HepG2 (cell line): ENCODE measurements around the gene GRM5. TPM values are rescaled to one million over a fixed set of nuclear protein-coding genes. Genes with fewer than 3 reads are reported as not detected.
A peak's percentile ranks its signal among the peaks of the same experiment; 100 is the strongest.

Source experiments
- ATAC-seq: fragments of 200-7000 bp; cut with Tn5 transposase; 3 replicates; pipeline ENCODE4 v1.9.1; 2020; ENCODE audit warnings: mild to moderate bottlenecking, moderate library complexity
- BruUV-seq: library from RNA; stranded (reverse); fragments of 400-500 nt; replicated peaks from 2 replicates; lab custom pipeline; 2021; lab: Mats Ljungman, UMichigan
- CTCF ChIA-PET: fragments of 300-600 bp; formaldehyde crosslinking; extraction: SDS; loops from one replicate; lab custom pipeline; 2021; ENCODE audit warnings: low total read pairs, inconsistent platforms, low intra/inter-chr PET ratio; lab: Yijun Ruan, JAX
- POLR2A ChIA-PET: fragments of 350-600 bp; sonication (Branson Sonifier 250); formaldehyde crosslinking; loops from one replicate; lab custom pipeline; 2020; ENCODE audit warnings: antibody characterized with exemption, inconsistent platforms; lab: Yijun Ruan, JAX
- DNase-seq: peaks from one replicate; pipeline ENCODE4 v3.0.0-alpha.2; 2015; ENCODE audit warnings: low spot score
- FAIRE-seq: peaks from 3 replicates; lab custom pipeline; 2011; peaks lifted over from hg19 to GRCh38; lab: Jason Lieb, UNC
- H2AFZ ChIP-seq: one replicate; pipeline ENCODE4 v1.6.1; 2011; ENCODE audit warnings: low read length, inconsistent platforms
- H3K27ac ChIP-seq: fragments of 300-600 bp; 3 replicates; pipeline ENCODE4 v1.8.0; 2011; ENCODE audit warnings: mixed run types, mild to moderate bottlenecking, mixed read lengths, low read length, inconsistent platforms; ENCODE audit not compliant: insufficient read depth; ENCODE audit errors: extremely low read length
- H3K27me3 ChIP-seq, 2 experiments: fragments of 200-600 bp in 1 of 2; 2 replicates in 1 of 2; 3 replicates in 1 of 2; pipeline versions ENCODE4 v1.6.0 to v1.8.0; 2011; ENCODE audit warnings: low read length in 2 of 2, mild to moderate bottlenecking in 2 of 2, moderate library complexity in 2 of 2, inconsistent platforms in 1 of 2; ENCODE audit not compliant: insufficient read depth in 2 of 2, control insufficient read depth in 1 of 2
- H3K36me3 ChIP-seq, 2 experiments: fragments of 200-600 bp in 1 of 2; replicated peaks in 1 of 2; 2 replicates in 1 of 2; 3 replicates in 1 of 2; pipeline versions ENCODE4 v1.5.1 to v1.8.0; 2011; ENCODE audit warnings: low read length in 2 of 2, inconsistent platforms in 1 of 2; ENCODE audit not compliant: insufficient read depth in 2 of 2, control insufficient read depth in 1 of 2
- H3K4me1 ChIP-seq: 2 replicates; pipeline ENCODE4 v1.5.1; 2012; ENCODE audit warnings: low read length, inconsistent platforms; ENCODE audit not compliant: insufficient read depth
- H3K4me2 ChIP-seq: 2 replicates; pipeline ENCODE4 v1.6.0; 2011; ENCODE audit warnings: low read depth, low read length, inconsistent platforms
- H3K4me3 ChIP-seq, 3 experiments: fragments of 200-600 bp in 1 of 3; sonication (generic), shearing (Covaris generic) in 1 of 3; replicated peaks in 1 of 3; 2 replicates each; pipeline ENCODE4 v1.5.1; 2011 to 2016; ENCODE audit warnings: low read length in 3 of 3, inconsistent platforms in 2 of 3, low read depth in 2 of 3, mild to moderate bottlenecking in 2 of 3, control low read depth in 1 of 3, mixed read lengths in 1 of 3; ENCODE audit not compliant: insufficient read depth in 1 of 3
- H3K79me2 ChIP-seq: one replicate; pipeline ENCODE4 v1.6.1; 2011; ENCODE audit warnings: low read length, inconsistent platforms; ENCODE audit not compliant: insufficient read depth
- H3K9ac ChIP-seq: 2 replicates; pipeline ENCODE4 v1.6.0; 2011; ENCODE audit warnings: mild to moderate bottlenecking, low read depth, low read length, inconsistent platforms; ENCODE audit not compliant: insufficient read depth
- H3K9me3 ChIP-seq: 2 replicates; pipeline ENCODE4 v1.5.1; 2012; ENCODE audit warnings: mild to moderate bottlenecking, low read length
- H4K20me1 ChIP-seq: 2 replicates; pipeline ENCODE4 v1.6.0; 2011; ENCODE audit warnings: inconsistent platforms, mild to moderate bottlenecking, low read length, moderate library complexity; ENCODE audit not compliant: insufficient read depth
- FOXA3 ChIP-seq: IDR thresholded peaks from 2 replicates; pipeline ENCODE4 v1.6.1; 2016; ENCODE audit warnings: missing genetic modification reagents, missing compliant biosample characterization
- GRHL1 ChIP-seq: sonication (generic); formaldehyde crosslinking; conservative IDR thresholded peaks from 2 replicates; pipeline ENCODE4 v1.8.0; 2022; ENCODE audit warnings: missing genetic modification reagents
- HIVEP1 ChIP-seq: sonication (generic); formaldehyde crosslinking; IDR thresholded peaks from 2 replicates; pipeline ENCODE4 v1.4.0; 2020; ENCODE audit warnings: mild to moderate bottlenecking, missing genetic modification reagents
- KDM2A ChIP-seq: sonication (generic); formaldehyde crosslinking; IDR thresholded peaks from 2 replicates; pipeline ENCODE4 v1.4.0; 2020; ENCODE audit warnings: low read depth, missing genetic modification reagents, borderline replicate concordance
- MIER2 ChIP-seq: IDR thresholded peaks from 2 replicates; pipeline ENCODE4 v1.6.1; 2016; ENCODE audit warnings: missing biosample characterization, missing genetic modification reagents
- ZNF572 ChIP-seq: sonication (generic); formaldehyde crosslinking; IDR thresholded peaks from 2 replicates; pipeline ENCODE4 v1.5.1; 2020; ENCODE audit warnings: mild to moderate bottlenecking, missing genetic modification reagents
- WGBS: methylation state at CpG from one replicate; pipeline ENCODE4 v1.1.6; 2017; ENCODE audit warnings: low lambda C conversion rate; 5-methylcytosine and 5-hydroxymethylcytosine counted together
- in situ Hi-C: cut with HindIII; loops from 2 replicates; pipeline ENCODE4 v1.10.0; 2017; ENCODE audit warnings: low pct_unique_long_range_greater_than_20kb; ENCODE audit not compliant: extremely low pct_ligation_motif_present
- intact Hi-C: fragments of 100-400 bp; cut with micrococcal nuclease; formaldehyde crosslinking; loops from one replicate; pipeline ENCODE4 v1.10.0; 2022; ENCODE audit not compliant: unreplicated experiment
- polyA plus RNA-seq, 8 experiments: library from polyadenylated mRNA; depleted of rRNA in 3 of 8; stranded (reverse) in 7 of 8; unstranded in 1 of 8; fragments of >200 nt; fragmentation: Illumina TruSeq in 4 of 8; extraction: Trizol in 4 of 8; gene quantifications; 2 replicates each; pipeline versions ENCODE4 v1.2.1 to v1.2.3, GENCODE V29; 2011 to 2016; ENCODE audit warnings: low read depth in 4 of 8, missing spikeins in 1 of 8, mixed read lengths in 1 of 8; ENCODE audit not compliant: insufficient read depth in 1 of 8
- total RNA-seq, 5 experiments: library from RNA; depleted of rRNA; stranded (reverse); fragments of >200 nt; fragmentation: Illumina TruSeq; extraction: Trizol; gene quantifications; 2 replicates each; pipeline ENCODE4 v1.2.3, GENCODE V29; 2016; ENCODE audit warnings: low read depth in 1 of 5
- TF ChIP-seq, protein P1 (sequence below), 2 experiments: IDR thresholded peaks; 2 replicates each; pipeline ENCODE4 v1.6.1; 2011 to 2012; ENCODE audit warnings: low read length in 2 of 2, borderline replicate concordance in 1 of 2, low read depth in 1 of 2, mild to moderate bottlenecking in 1 of 2, moderate library complexity in 1 of 2
- TF ChIP-seq, protein P2 (sequence below): sonication (generic); formaldehyde crosslinking; IDR thresholded peaks from 2 replicates; pipeline ENCODE4 v1.5.0; 2020; ENCODE audit warnings: mild to moderate bottlenecking, missing genetic modification reagents

Gene GRM5
- total and polyA plus RNA-seq, 2 of the 13 experiments (the other 11 are each of a cell fraction or from before 2014, with no cell fraction given) = not detected

- no peaks in the 10 kb centered on the region for H3K27me3 ChIP-seq
- intact Hi-C loops (no loop called here), in situ Hi-C loops (no loop called here)
- no peak overlapping the region for H3K27ac ChIP-seq
- FAIRE-seq (no peak), DNase-seq (no peak), ATAC-seq (no peak)
- H3K79me2 ChIP-seq = no peaks in the 10 kb centered on the region
- TF ChIP-seq MIER2 (CRISPR knock-in tag) (0 out of 2 replicates have a peak, but pooled peaks have one; percentile 56), KDM2A (CRISPR knock-in tag) (no peak)
- TF ChIP-seq, protein P1, sequence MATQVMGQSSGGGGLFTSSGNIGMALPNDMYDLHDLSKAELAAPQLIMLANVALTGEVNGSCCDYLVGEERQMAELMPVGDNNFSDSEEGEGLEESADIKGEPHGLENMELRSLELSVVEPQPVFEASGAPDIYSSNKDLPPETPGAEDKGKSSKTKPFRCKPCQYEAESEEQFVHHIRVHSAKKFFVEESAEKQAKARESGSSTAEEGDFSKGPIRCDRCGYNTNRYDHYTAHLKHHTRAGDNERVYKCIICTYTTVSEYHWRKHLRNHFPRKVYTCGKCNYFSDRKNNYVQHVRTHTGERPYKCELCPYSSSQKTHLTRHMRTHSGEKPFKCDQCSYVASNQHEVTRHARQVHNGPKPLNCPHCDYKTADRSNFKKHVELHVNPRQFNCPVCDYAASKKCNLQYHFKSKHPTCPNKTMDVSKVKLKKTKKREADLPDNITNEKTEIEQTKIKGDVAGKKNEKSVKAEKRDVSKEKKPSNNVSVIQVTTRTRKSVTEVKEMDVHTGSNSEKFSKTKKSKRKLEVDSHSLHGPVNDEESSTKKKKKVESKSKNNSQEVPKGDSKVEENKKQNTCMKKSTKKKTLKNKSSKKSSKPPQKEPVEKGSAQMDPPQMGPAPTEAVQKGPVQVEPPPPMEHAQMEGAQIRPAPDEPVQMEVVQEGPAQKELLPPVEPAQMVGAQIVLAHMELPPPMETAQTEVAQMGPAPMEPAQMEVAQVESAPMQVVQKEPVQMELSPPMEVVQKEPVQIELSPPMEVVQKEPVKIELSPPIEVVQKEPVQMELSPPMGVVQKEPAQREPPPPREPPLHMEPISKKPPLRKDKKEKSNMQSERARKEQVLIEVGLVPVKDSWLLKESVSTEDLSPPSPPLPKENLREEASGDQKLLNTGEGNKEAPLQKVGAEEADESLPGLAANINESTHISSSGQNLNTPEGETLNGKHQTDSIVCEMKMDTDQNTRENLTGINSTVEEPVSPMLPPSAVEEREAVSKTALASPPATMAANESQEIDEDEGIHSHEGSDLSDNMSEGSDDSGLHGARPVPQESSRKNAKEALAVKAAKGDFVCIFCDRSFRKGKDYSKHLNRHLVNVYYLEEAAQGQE (IDR thresholded peaks at IDR 0.05; ENCODE audit: borderline replicate concordance in 1 of 2, low read depth in 1 of 2, low read length in 2 of 2) = peak in 1 of 2 experiments; percentile 88; a peak in 3 of 4 replicates
- no peak overlapping the region for H3K9ac ChIP-seq
- H3K4me3 ChIP-seq = no peak overlapping the region
- POLR2A ChIA-PET = no interaction called here
- H3K4me2 ChIP-seq = no peak overlapping the region
- no peaks in the 10 kb centered on the region for H3K36me3 ChIP-seq
- BruUV-seq = no TSS peak
- no peaks in the 10 kb centered on the region for H3K4me1 ChIP-seq
- H3K9me3 ChIP-seq = no peaks in the 10 kb centered on the region
- no peaks in the 10 kb centered on the region for H4K20me1 ChIP-seq
- H2AFZ ChIP-seq = no peak overlapping the region
- CTCF ChIA-PET = no interaction called here
- WGBS = 30% methylated on average over 1 of the region's 1 CpG
These were observed 361.3 kb downstream of the GRM5 start for GRCh38 chr11:88704485-88704884.

GRCh38 chr11:88701816-88702215 lies 364.0 kb downstream of the GRM5 start:
- FAIRE-seq = no peak
- Histone ChIP-seq H4K20me1 (no peaks in the 10 kb centered on the region), H3K79me2 (no peaks in the 10 kb centered on the region), H3K27me3 (no peaks in the 10 kb centered on the region), H3K9ac (no peak overlapping the region), H3K4me3 (no peak overlapping the region), H2AFZ (no peak overlapping the region), H3K4me2 (no peak overlapping the region), H3K36me3 (no peaks in the 10 kb centered on the region), H3K4me1 (no peaks in the 10 kb centered on the region), H3K9me3 (no peaks in the 10 kb centered on the region), H3K27ac (no peak overlapping the region)
- ChIA-PET POLR2A (no interaction called here), CTCF (no interaction called here)
- DNase-seq = no peak
- intact Hi-C loops (no loop called here), in situ Hi-C loops (no loop called here)
- 8% methylated on average over 2 of the region's 2 CpGs for WGBS
- BruUV-seq = no TSS peak
- ATAC-seq = no peak
- TF ChIP-seq FOXA3 (CRISPR knock-in tag) (no peak), ZNF572 (CRISPR knock-in tag) (no peak), GRHL1 (no peak), HIVEP1 (no peak)
- TF ChIP-seq, protein P2, sequence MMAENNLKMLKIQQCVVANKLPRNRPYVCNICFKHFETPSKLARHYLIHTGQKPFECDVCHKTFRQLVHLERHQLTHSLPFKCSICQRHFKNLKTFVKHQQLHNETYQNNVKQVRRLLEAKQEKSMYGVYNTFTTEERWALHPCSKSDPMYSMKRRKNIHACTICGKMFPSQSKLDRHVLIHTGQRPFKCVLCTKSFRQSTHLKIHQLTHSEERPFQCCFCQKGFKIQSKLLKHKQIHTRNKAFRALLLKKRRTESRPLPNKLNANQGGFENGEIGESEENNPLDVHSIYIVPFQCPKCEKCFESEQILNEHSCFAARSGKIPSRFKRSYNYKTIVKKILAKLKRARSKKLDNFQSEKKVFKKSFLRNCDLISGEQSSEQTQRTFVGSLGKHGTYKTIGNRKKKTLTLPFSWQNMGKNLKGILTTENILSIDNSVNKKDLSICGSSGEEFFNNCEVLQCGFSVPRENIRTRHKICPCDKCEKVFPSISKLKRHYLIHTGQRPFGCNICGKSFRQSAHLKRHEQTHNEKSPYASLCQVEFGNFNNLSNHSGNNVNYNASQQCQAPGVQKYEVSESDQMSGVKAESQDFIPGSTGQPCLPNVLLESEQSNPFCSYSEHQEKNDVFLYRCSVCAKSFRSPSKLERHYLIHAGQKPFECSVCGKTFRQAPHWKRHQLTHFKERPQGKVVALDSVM (CRISPR knock-in tag) = no peak
